HEK293 (cell line): ENCODE data around the gene GOSR2.

Experiments used
- CTCF ChIA-PET: fragments of 350-600 bp; formaldehyde crosslinking; extraction: SDS; loops from one replicate; lab custom pipeline; 2021; ENCODE audit warnings: antibody characterized with exemption; lab: Yijun Ruan, JAX
- POLR2A ChIA-PET: fragments of 300-600 bp; formaldehyde crosslinking; extraction: SDS; loops from one replicate; lab custom pipeline; 2020; ENCODE audit warnings: antibody characterized with exemption, inconsistent platforms; lab: Yijun Ruan, JAX
- H3K27ac ChIP-seq: fragments of 200-500 bp; sonication (Bioruptor generic); 2 replicates; pipeline ENCODE4 v1.5.1; 2014; ENCODE audit warnings: low read depth, low read length, control low read depth, inconsistent platforms; ENCODE audit errors: extremely low read depth
- H3K36me3 ChIP-seq, 2 experiments: fragments of 200-500 bp in 1 of 2; sonication (Bioruptor generic) in 1 of 2; 1 replicate in 1 of 2; 2 replicates in 1 of 2; pipeline ENCODE4 v1.5.1; 2014 to 2017; ENCODE audit warnings: inconsistent platforms in 2 of 2, low read length in 2 of 2; ENCODE audit not compliant: control insufficient read depth in 2 of 2, insufficient read depth in 1 of 2
- H3K4me1 ChIP-seq: fragments of 200-500 bp; sonication (Bioruptor generic); 2 replicates; pipeline ENCODE4 v1.5.1; 2014; ENCODE audit warnings: mild to moderate bottlenecking, low read length, inconsistent platforms; ENCODE audit not compliant: control insufficient read depth, insufficient read depth
- H3K4me3 ChIP-seq: 2 replicates; pipeline ENCODE4 v1.5.1; 2011; ENCODE audit warnings: low read depth, mild to moderate bottlenecking, control low read depth, low read length, moderate library complexity
- H3K9me3 ChIP-seq: fragments of 200-500 bp; sonication (Bioruptor generic); 2 replicates; pipeline ENCODE4 v1.5.1; 2014; ENCODE audit warnings: low read depth, low read length, inconsistent platforms; ENCODE audit not compliant: control insufficient read depth, insufficient read depth
- GLIS1 ChIP-seq: fragments of 450-650 bp; formaldehyde crosslinking; IDR thresholded peaks from 2 replicates; pipeline ENCODE4 v1.5.1; 2016; ENCODE audit warnings: missing biosample characterization, missing genetic modification characterization
- IKZF3 ChIP-seq: fragments of 450-650 bp; IDR thresholded peaks from 2 replicates; pipeline ENCODE4 v1.5.0; 2018; ENCODE audit warnings: missing biosample characterization, mild to moderate bottlenecking, missing genetic modification characterization, moderate library complexity
- PATZ1 ChIP-seq: fragments of 450-650 bp; formaldehyde crosslinking; IDR thresholded peaks from 2 replicates; pipeline ENCODE4 v1.5.1; 2016; ENCODE audit warnings: missing biosample characterization, missing genetic modification characterization
- SP2 ChIP-seq: fragments of 450-650 bp; formaldehyde crosslinking; IDR thresholded peaks from 2 replicates; pipeline ENCODE4 v1.5.1; 2016; ENCODE audit warnings: missing biosample characterization, missing genetic modification characterization
- YY1 ChIP-seq: fragments of 450-650 bp; formaldehyde crosslinking; IDR thresholded peaks from 2 replicates; pipeline ENCODE4 v1.5.1; 2018; ENCODE audit warnings: missing biosample characterization, missing genetic modification characterization
- ZBTB17 ChIP-seq: fragments of 450-650 bp; formaldehyde crosslinking; IDR thresholded peaks from 2 replicates; pipeline ENCODE4 v1.5.1; 2016; ENCODE audit warnings: missing biosample characterization, missing genetic modification characterization
- ZBTB44 ChIP-seq: fragments of 450-650 bp; IDR thresholded peaks from 2 replicates; pipeline ENCODE4 v1.5.1; 2018; ENCODE audit warnings: missing biosample characterization, mild to moderate bottlenecking, missing genetic modification characterization
- ZBTB8A ChIP-seq: fragments of 450-650 bp; formaldehyde crosslinking; IDR thresholded peaks from 2 replicates; pipeline ENCODE4 v1.5.1; 2016; ENCODE audit warnings: missing biosample characterization, missing genetic modification characterization
- ZIC2 ChIP-seq: fragments of 450-650 bp; formaldehyde crosslinking; IDR thresholded peaks from 2 replicates; pipeline ENCODE4 v1.5.1; 2016; ENCODE audit warnings: missing biosample characterization, missing genetic modification characterization
- ZNF266 ChIP-seq: fragments of 450-650 bp; formaldehyde crosslinking; IDR thresholded peaks from 2 replicates; pipeline ENCODE4 v1.5.1; 2016; ENCODE audit warnings: missing biosample characterization, missing genetic modification characterization, low read depth
- ZNF311 ChIP-seq: fragments of 450-650 bp; formaldehyde crosslinking; IDR thresholded peaks from 2 replicates; pipeline ENCODE4 v1.5.1; 2017; ENCODE audit warnings: missing biosample characterization, missing genetic modification characterization, borderline replicate concordance
- ZNF37A ChIP-seq: fragments of 450-650 bp; IDR thresholded peaks from 2 replicates; pipeline ENCODE4 v1.5.1; 2018; ENCODE audit warnings: missing biosample characterization, missing genetic modification characterization
- ZNF394 ChIP-seq: fragments of 450-650 bp; formaldehyde crosslinking; IDR thresholded peaks from 2 replicates; pipeline ENCODE4 v1.5.1; 2016; ENCODE audit warnings: missing biosample characterization, missing genetic modification characterization, mild to moderate bottlenecking, moderate library complexity, borderline replicate concordance
- ZNF510 ChIP-seq: fragments of 450-650 bp; formaldehyde crosslinking; IDR thresholded peaks from 2 replicates; pipeline ENCODE4 v1.5.1; 2018; ENCODE audit warnings: mild to moderate bottlenecking, missing genetic modification characterization, missing biosample characterization; ENCODE audit not compliant: insufficient replicate concordance
- ZNF600 ChIP-seq: fragments of 450-650 bp; formaldehyde crosslinking; IDR thresholded peaks from 2 replicates; pipeline ENCODE4 v1.5.1; 2016; ENCODE audit warnings: missing biosample characterization, missing genetic modification characterization
- ZNF660 ChIP-seq: fragments of 450-650 bp; IDR thresholded peaks from 2 replicates; pipeline ENCODE4 v1.5.1; 2018; ENCODE audit warnings: missing biosample characterization, mild to moderate bottlenecking, missing genetic modification characterization
- ZNF776 ChIP-seq: fragments of 450-650 bp; formaldehyde crosslinking; IDR thresholded peaks from 2 replicates; pipeline ENCODE4 v1.5.0; 2017; ENCODE audit warnings: missing biosample characterization, missing genetic modification characterization, borderline replicate concordance
- ZSCAN30 ChIP-seq: fragments of 450-650 bp; IDR thresholded peaks from 2 replicates; pipeline ENCODE4 v1.5.1; 2018; ENCODE audit warnings: missing biosample characterization, mild to moderate bottlenecking, missing genetic modification characterization, moderate library complexity
- TF ChIP-seq, protein P1 (sequence below): fragments of 450-650 bp; formaldehyde crosslinking; IDR thresholded peaks from 2 replicates; pipeline ENCODE4 v1.5.1; 2016; ENCODE audit warnings: missing biosample characterization, missing genetic modification characterization
- TF ChIP-seq, protein P2 (sequence below): fragments of 450-650 bp; formaldehyde crosslinking; IDR thresholded peaks from 2 replicates; pipeline ENCODE4 v1.5.1; 2016; ENCODE audit warnings: missing biosample characterization, missing genetic modification characterization
- TF ChIP-seq, protein P3 (sequence below): fragments of 450-650 bp; formaldehyde crosslinking; IDR thresholded peaks from 2 replicates; pipeline ENCODE4 v1.5.1; 2016; ENCODE audit warnings: missing biosample characterization, missing genetic modification characterization

GOSR2 gene

GRCh38 chr17:46977348-46977747 lies 54.4 kb downstream of the GOSR2 start:
- no peak for TF ChIP-seq ZNF311
- TF ChIP-seq ZSCAN30 = peak; percentile 57; the same call in 1 of the 2 replicates
- peak; percentile 61; the same call in 1 of the 2 replicates for TF ChIP-seq YY1 (tag by site-specific recombination)
- peak; percentile 38 for TF ChIP-seq PATZ1 (tag by site-specific recombination)
- TF ChIP-seq GLIS1 (tag by site-specific recombination) = peak; percentile 49
- TF ChIP-seq ZIC2 = peak; percentile 36; the same call in 1 of the 2 replicates
- no peak for TF ChIP-seq ZNF600
- no peak for TF ChIP-seq ZNF266 (tag by site-specific recombination)
- TF ChIP-seq ZNF660 = 0 out of 2 replicates have a peak, but pooled peaks have one; percentile 49
- TF ChIP-seq ZNF37A = no peak
- peak; percentile 77 for TF ChIP-seq ZBTB44 (tag by site-specific recombination)
- peak; percentile 47 for TF ChIP-seq SP2 (tag by site-specific recombination)
- no peak for TF ChIP-seq ZBTB17
- peak; percentile 46; the same call in 1 of the 2 replicates for TF ChIP-seq IKZF3 (tag by site-specific recombination)
- TF ChIP-seq, protein P1, sequence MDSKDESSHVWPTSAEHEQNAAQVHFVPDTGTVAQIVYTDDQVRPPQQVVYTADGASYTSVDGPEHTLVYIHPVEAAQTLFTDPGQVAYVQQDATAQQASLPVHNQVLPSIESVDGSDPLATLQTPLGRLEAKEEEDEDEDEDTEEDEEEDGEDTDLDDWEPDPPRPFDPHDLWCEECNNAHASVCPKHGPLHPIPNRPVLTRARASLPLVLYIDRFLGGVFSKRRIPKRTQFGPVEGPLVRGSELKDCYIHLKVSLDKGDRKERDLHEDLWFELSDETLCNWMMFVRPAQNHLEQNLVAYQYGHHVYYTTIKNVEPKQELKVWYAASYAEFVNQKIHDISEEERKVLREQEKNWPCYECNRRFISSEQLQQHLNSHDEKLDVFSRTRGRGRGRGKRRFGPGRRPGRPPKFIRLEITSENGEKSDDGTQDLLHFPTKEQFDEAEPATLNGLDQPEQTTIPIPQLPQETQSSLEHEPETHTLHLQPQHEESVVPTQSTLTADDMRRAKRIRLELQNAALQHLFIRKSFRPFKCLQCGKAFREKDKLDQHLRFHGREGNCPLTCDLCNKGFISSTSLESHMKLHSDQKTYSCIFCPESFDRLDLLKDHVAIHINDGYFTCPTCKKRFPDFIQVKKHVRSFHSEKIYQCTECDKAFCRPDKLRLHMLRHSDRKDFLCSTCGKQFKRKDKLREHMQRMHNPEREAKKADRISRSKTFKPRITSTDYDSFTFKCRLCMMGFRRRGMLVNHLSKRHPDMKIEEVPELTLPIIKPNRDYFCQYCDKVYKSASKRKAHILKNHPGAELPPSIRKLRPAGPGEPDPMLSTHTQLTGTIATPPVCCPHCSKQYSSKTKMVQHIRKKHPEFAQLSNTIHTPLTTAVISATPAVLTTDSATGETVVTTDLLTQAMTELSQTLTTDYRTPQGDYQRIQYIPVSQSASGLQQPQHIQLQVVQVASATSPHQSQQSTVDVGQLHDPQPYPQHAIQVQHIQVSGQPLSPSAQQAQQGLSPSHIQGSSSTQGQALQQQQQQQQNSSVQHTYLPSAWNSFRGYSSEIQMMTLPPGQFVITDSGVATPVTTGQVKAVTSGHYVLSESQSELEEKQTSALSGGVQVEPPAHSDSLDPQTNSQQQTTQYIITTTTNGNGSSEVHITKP (tag by site-specific recombination) = peak; percentile 85
- TF ChIP-seq, protein P2, sequence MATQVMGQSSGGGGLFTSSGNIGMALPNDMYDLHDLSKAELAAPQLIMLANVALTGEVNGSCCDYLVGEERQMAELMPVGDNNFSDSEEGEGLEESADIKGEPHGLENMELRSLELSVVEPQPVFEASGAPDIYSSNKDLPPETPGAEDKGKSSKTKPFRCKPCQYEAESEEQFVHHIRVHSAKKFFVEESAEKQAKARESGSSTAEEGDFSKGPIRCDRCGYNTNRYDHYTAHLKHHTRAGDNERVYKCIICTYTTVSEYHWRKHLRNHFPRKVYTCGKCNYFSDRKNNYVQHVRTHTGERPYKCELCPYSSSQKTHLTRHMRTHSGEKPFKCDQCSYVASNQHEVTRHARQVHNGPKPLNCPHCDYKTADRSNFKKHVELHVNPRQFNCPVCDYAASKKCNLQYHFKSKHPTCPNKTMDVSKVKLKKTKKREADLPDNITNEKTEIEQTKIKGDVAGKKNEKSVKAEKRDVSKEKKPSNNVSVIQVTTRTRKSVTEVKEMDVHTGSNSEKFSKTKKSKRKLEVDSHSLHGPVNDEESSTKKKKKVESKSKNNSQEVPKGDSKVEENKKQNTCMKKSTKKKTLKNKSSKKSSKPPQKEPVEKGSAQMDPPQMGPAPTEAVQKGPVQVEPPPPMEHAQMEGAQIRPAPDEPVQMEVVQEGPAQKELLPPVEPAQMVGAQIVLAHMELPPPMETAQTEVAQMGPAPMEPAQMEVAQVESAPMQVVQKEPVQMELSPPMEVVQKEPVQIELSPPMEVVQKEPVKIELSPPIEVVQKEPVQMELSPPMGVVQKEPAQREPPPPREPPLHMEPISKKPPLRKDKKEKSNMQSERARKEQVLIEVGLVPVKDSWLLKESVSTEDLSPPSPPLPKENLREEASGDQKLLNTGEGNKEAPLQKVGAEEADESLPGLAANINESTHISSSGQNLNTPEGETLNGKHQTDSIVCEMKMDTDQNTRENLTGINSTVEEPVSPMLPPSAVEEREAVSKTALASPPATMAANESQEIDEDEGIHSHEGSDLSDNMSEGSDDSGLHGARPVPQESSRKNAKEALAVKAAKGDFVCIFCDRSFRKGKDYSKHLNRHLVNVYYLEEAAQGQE = peak; percentile 11; the same call in 1 of the 2 replicates
- peak; percentile 71 for TF ChIP-seq ZNF394 (tag by site-specific recombination)
- peak; percentile 89 for TF ChIP-seq ZNF510 (tag by site-specific recombination)
- TF ChIP-seq, protein P3, sequence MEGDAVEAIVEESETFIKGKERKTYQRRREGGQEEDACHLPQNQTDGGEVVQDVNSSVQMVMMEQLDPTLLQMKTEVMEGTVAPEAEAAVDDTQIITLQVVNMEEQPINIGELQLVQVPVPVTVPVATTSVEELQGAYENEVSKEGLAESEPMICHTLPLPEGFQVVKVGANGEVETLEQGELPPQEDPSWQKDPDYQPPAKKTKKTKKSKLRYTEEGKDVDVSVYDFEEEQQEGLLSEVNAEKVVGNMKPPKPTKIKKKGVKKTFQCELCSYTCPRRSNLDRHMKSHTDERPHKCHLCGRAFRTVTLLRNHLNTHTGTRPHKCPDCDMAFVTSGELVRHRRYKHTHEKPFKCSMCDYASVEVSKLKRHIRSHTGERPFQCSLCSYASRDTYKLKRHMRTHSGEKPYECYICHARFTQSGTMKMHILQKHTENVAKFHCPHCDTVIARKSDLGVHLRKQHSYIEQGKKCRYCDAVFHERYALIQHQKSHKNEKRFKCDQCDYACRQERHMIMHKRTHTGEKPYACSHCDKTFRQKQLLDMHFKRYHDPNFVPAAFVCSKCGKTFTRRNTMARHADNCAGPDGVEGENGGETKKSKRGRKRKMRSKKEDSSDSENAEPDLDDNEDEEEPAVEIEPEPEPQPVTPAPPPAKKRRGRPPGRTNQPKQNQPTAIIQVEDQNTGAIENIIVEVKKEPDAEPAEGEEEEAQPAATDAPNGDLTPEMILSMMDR (tag by site-specific recombination) = peak; percentile 67
- TF ChIP-seq ZNF776 = no peak
- peak; percentile 45 for TF ChIP-seq ZBTB8A
- Histone ChIP-seq H3K27ac (no peak overlapping the region), H3K9me3 (no peaks in the 10 kb centered on the region), H3K4me3 (no peak overlapping the region), H3K4me1 (peaks cover 6% of the 10 kb centered on the region; the same call in 1 of the 2 replicates), H3K36me3 (peaks cover 0 to 2% of the 10 kb centered on the region in 2 experiments; a peak in 1 of 3 replicates)
- CTCF ChIA-PET = interaction anchor here (0.6 to 1.3 kb wide), 5 partner anchors 14 to 164 kb away, joined by 3 to 6 read pairs (median 3); no protein-coding TSS in a partner anchor
- POLR2A ChIA-PET = no interaction called here
